Gastroesophageal sphincter (tissue), 4 donors: ENCODE results near the gene UBXN10. TPM values are rescaled to one million over a fixed set of nuclear protein-coding genes. Genes with fewer than 3 reads are reported as not detected.
A peak's percentile ranks its signal among the peaks of the same experiment; 100 is the strongest.

Experiments
- ATAC-seq: fragments of 150-250 bp; one replicate; pipeline ENCODE4 v1.9.1; 2016; ENCODE audit warnings: mild to moderate bottlenecking, moderate library complexity
- H3K27ac ChIP-seq, 4 donors: fragments of 200-600 bp; sonication (generic) in 3 of 4; 1 replicate in 3 of 4; 2 replicates in 1 of 4; pipeline ENCODE4 v1.5.1; 2016 to 2019
- H3K27me3 ChIP-seq: fragments of 200-600 bp; sonication (generic); one replicate; pipeline ENCODE4 v1.5.1; 2019
- H3K36me3 ChIP-seq, 2 donors: fragments of 200-600 bp; sonication (generic); one replicate each; pipeline ENCODE4 v1.5.1; 2019; ENCODE audit warnings: control low read depth in 1 of 2
- H3K4me1 ChIP-seq, 3 donors: fragments of 200-600 bp; sonication (generic); 1 replicate in 2 of 3; 2 replicates in 1 of 3; pipeline ENCODE4 v1.5.1; 2016 to 2019; ENCODE audit warnings: control low read depth in 2 of 3
- H3K4me3 ChIP-seq, 2 donors: fragments of 200-600 bp; sonication (generic); one replicate each; pipeline ENCODE4 v1.5.1; 2019; ENCODE audit warnings: mild to moderate bottlenecking in 1 of 2, moderate library complexity in 1 of 2
- H3K9me3 ChIP-seq, 3 donors: fragments of 200-600 bp; sonication (generic); one replicate each; pipeline ENCODE4 v1.5.1; 2017 to 2019; ENCODE audit warnings: control low read depth in 2 of 3
- CTCF ChIP-seq, 4 experiments: fragments of 200-600 bp in 2 of 4; fragments of 450-650 bp in 2 of 4; sonication (generic) in 1 of 4; IDR thresholded peaks; one replicate each; pipeline ENCODE4 v1.5.1; 2017 to 2019; ENCODE audit warnings: antibody characterized with exemption in 4 of 4, mild to moderate bottlenecking in 2 of 4, moderate library complexity in 2 of 4
- EP300 ChIP-seq: sonication (generic); formaldehyde crosslinking; IDR thresholded peaks from one replicate; pipeline ENCODE4 v1.6.1; 2017; ENCODE audit warnings: antibody characterized with exemption, mild to moderate bottlenecking
- POLR2A ChIP-seq, 2 donors: fragments of 450-650 bp; IDR thresholded peaks; one replicate each; pipeline ENCODE4 v1.6.1; 2017; ENCODE audit warnings: antibody characterized with exemption in 2 of 2, mild to moderate bottlenecking in 2 of 2, moderate library complexity in 1 of 2
- POLR2AphosphoS5 ChIP-seq: sonication (generic); formaldehyde crosslinking; IDR thresholded peaks from one replicate; pipeline ENCODE4 v1.6.1; 2017; ENCODE audit warnings: antibody characterized with exemption
- WGBS, 2 donors: methylation state at CpG; one replicate each; pipeline ENCODE4 v1.1.5; 2018; ENCODE audit warnings: low coverage in 1 of 2; 5-methylcytosine and 5-hydroxymethylcytosine counted together
- total RNA-seq, 4 donors: library from RNA; depleted of rRNA; stranded (reverse); fragments of >200 nt; gene quantifications; one replicate each; pipeline ENCODE4 v1.1.0, GENCODE V29; 2016

The UBXN10 gene
- total RNA-seq, 4 donors from 2014 or later = 9.2 to 27.9 (median 18.8) TPM

- Histone ChIP-seq H3K4me1 (no peaks in the 10 kb centered on the region), H3K36me3 (no peaks in the 10 kb centered on the region), H3K27me3 (no peaks in the 10 kb centered on the region), H3K4me3 (no peak overlapping the region), H3K27ac (no peak overlapping the region), H3K9me3 (peaks cover 0 to 43% (median 4%) of the 10 kb centered on the region in 3 donors)
- WGBS, 2 donors = 69 to 76% methylated on average over 3 to 7 of the region's 7 CpGs
- TF ChIP-seq POLR2A (IDR thresholded peaks at IDR 0.05) (no peak), EP300 (no peak), CTCF (IDR thresholded peaks at IDR 0.05) (no peak), POLR2AphosphoS5 (no peak)
- no peak for ATAC-seq
These were observed 27.4 kb upstream of the UBXN10 start for GRCh38 chr1:20158358-20159070.

- ATAC-seq = no peak
- TF ChIP-seq CTCF (IDR thresholded peaks at IDR 0.05) (no peak), EP300 (no peak), POLR2A (IDR thresholded peaks at IDR 0.05) (no peak), POLR2AphosphoS5 (no peak)
- peaks cover 0 to 9% (median 0%) of the 10 kb centered on the region in 3 donors for H3K4me1 ChIP-seq
- H3K27ac ChIP-seq = no peak overlapping the region
- no peak overlapping the region for H3K4me3 ChIP-seq
- H3K36me3 ChIP-seq = no peaks in the 10 kb centered on the region
- peaks cover 0 to 48% (median 4%) of the 10 kb centered on the region in 3 donors for H3K9me3 ChIP-seq
- H3K27me3 ChIP-seq = no peaks in the 10 kb centered on the region
- WGBS, 2 donors = 27 to 67% methylated on average over 1 of the region's 1 CpG
These were observed 25.9 kb upstream of the UBXN10 start for GRCh38 chr1:20160034-20160433.

- WGBS, 2 donors = 50 to 65% methylated on average over 11 to 13 of the region's 15 CpGs
- H3K27me3 ChIP-seq = no peaks in the 10 kb centered on the region
- no peak overlapping the region for H3K4me3 ChIP-seq
- no peaks in the 10 kb centered on the region for H3K36me3 ChIP-seq
- H3K27ac ChIP-seq = no peak overlapping the region
- H3K4me1 ChIP-seq = peaks cover 0 to 26% (median 0%) of the 10 kb centered on the region in 3 donors
- ATAC-seq = peak; percentile 48
- peaks cover 0 to 36% (median 4%) of the 10 kb centered on the region in 3 donors for H3K9me3 ChIP-seq
- TF ChIP-seq EP300 (no peak), POLR2A (IDR thresholded peaks at IDR 0.05) (no peak), CTCF (IDR thresholded peaks at IDR 0.05) (no peak), POLR2AphosphoS5 (no peak)
These were observed 21.1 kb upstream of the UBXN10 start for GRCh38 chr1:20164694-20165202.

GRCh38 chr1:20165522-20165951, 20.4 kb upstream of the UBXN10 start:
- H3K4me1 ChIP-seq = peaks cover 0 to 26% (median 0%) of the 10 kb centered on the region in 3 donors
- no peaks in the 10 kb centered on the region for H3K36me3 ChIP-seq
- TF ChIP-seq CTCF (IDR thresholded peaks at IDR 0.05) = peak in 3 of 4 experiments; percentile 10 to 35 (median 26)
- no peak for TF ChIP-seq POLR2AphosphoS5
- ATAC-seq = no peak
- no peak overlapping the region for H3K27ac ChIP-seq
- no peak overlapping the region for H3K4me3 ChIP-seq
- H3K27me3 ChIP-seq = no peaks in the 10 kb centered on the region
- 77% methylated on average over 10 of the region's 16 CpGs; no CpG with 5 or more reads in 1 of the 2 donors for WGBS, 2 donors
- H3K9me3 ChIP-seq = peaks cover 0 to 29% (median under 1%) of the 10 kb centered on the region in 3 donors

GRCh38 chr1:20166051-20166450, 19.8 kb upstream of the UBXN10 start:
- peaks cover 0 to 26% (median 0%) of the 10 kb centered on the region in 3 donors for H3K4me1 ChIP-seq
- H3K4me3 ChIP-seq = no peak overlapping the region
- no peak for TF ChIP-seq CTCF (IDR thresholded peaks at IDR 0.05)
- TF ChIP-seq POLR2A (IDR thresholded peaks at IDR 0.05) = no peak
- no peaks in the 10 kb centered on the region for H3K36me3 ChIP-seq
- no peak overlapping the region for H3K27ac ChIP-seq
- ATAC-seq = no peak
- peaks cover 0 to 23% (median 0%) of the 10 kb centered on the region in 3 donors for H3K9me3 ChIP-seq
- no peaks in the 10 kb centered on the region for H3K27me3 ChIP-seq
- 30 to 46% methylated on average over 4 to 11 of the region's 17 CpGs for WGBS, 2 donors
